ENCODE measurements around the gene SPOCK1.

Gene SPOCK1

DNA sequence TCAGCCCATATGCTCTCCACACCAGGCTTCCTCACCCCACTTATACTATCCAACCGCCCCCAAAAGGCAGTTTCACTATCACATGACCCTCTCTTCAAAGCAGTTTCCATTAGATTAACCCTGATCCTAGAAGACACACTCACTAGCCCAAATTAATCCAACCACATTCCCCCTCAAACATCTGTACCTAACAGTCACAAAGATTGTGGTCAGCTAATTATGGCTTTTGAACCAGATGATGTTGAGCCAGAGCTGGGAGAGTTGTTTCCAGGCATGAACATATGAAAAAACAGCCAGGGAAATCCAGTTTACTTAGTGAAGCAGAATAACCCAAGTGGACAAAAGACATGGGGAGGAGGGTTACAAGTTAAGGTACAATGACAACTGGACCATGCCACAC, 131.2 kb downstream of the SPOCK1 start:
- Histone ChIP-seq H3K9me3 (ENCODE audit: low read depth, low read length) (no peaks in the 10 kb centered on the region), H3K4me3 (no peak overlapping the region), H3K36me3 (ENCODE audit: insufficient read depth, low read length) (no peaks in the 10 kb centered on the region), H3K27ac (no peak overlapping the region), H3K9ac (ENCODE audit: insufficient read length) (no peak overlapping the region)
- TF ChIP-seq FOXP2 (optimal IDR thresholded peaks at IDR 0.05; ENCODE audit: control extremely low read depth, extremely low read length, insufficient read depth): no peak
- TF ChIP-seq POLR2AphosphoS5 (IDR thresholded peaks at IDR 0.05; ENCODE audit: borderline replicate concordance, low read depth, low read length): no peak
- no peak for TF ChIP-seq EZH2 (IDR thresholded peaks at IDR 0.05)
- DNase-seq (ENCODE audit: low read depth, low spot score): no peak

DNA sequence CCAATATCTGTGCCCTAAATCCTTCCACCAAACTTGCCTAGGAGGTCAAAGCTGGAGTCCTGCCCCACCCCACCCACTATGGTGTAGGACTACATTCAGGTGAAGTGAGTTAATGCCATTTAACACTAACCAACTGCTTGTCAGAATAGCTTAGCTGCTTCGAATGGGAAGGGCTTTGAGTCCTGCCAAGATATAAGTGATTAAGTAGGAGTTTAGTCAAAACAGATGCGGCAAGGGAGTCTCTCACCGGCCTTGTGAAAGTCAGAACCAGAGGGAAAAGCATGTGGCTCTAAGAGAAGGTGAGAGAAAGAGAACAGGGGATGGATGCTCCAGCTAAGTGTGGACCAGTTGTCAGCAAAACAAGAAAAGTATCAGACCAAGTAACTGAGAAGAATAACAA, 132.6 kb downstream of the SPOCK1 start:
- no peak for DNase-seq (ENCODE audit: low read depth, low spot score)
- Histone ChIP-seq H3K4me3 (no peak overlapping the region), H3K9ac (ENCODE audit: insufficient read length) (no peak overlapping the region), H3K36me3 (ENCODE audit: insufficient read depth, low read length) (no peaks in the 10 kb centered on the region), H3K9me3 (ENCODE audit: low read depth, low read length) (no peaks in the 10 kb centered on the region), H3K27ac (no peak overlapping the region)
- TF ChIP-seq POLR2AphosphoS5 (IDR thresholded peaks at IDR 0.05; ENCODE audit: borderline replicate concordance, low read depth, low read length): no peak
- TF ChIP-seq EZH2 (IDR thresholded peaks at IDR 0.05): no peak
- no peak for TF ChIP-seq FOXP2 (optimal IDR thresholded peaks at IDR 0.05; ENCODE audit: control extremely low read depth, extremely low read length, insufficient read depth)

DNA sequence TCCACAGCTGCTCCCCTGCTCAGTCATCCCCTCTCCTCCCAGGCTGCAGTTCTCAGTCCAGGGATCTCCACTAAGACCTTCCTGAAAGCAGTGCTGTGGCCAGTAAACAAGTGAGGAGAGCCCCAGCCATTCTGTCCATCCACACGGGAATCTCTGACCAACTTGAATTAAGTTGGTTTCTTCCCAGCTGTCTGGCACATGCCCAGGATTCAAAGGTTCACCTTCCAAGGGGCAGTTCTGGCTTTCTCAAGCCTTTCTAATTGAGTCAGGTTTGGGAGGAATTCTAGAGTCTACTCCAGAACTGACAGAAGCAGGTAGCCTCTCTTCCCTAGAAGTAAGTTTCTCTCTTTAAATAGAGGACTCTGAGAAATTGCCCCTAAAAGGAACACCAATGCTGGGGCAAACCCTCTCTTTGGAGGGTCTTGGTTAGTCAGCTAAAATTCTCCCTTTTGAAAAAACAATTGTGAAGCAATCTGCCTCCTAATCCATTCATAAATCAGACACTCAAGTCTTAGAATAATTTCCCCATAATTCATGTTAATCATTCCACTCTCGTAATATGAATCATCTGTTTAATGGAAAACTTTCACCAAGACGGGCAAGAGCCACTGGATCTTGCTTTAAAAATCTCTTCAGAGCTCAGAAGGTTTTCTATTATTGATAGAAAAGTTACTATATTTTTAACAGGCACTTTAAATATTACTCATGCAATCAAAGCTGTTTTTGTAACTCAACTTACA, 133.8 kb downstream of the SPOCK1 start:
- Histone ChIP-seq H3K27ac (no peak overlapping the region), H3K4me3 (no peak overlapping the region), H3K9ac (ENCODE audit: insufficient read length) (no peak overlapping the region), H3K9me3 (ENCODE audit: low read depth, low read length) (no peaks in the 10 kb centered on the region), H3K36me3 (ENCODE audit: insufficient read depth, low read length) (no peaks in the 10 kb centered on the region)
- no peak for TF ChIP-seq FOXP2 (optimal IDR thresholded peaks at IDR 0.05; ENCODE audit: control extremely low read depth, extremely low read length, insufficient read depth)
- no peak for TF ChIP-seq POLR2AphosphoS5 (IDR thresholded peaks at IDR 0.05; ENCODE audit: borderline replicate concordance, low read depth, low read length)
- no peak for TF ChIP-seq EZH2 (IDR thresholded peaks at IDR 0.05)
- DNase-seq (ENCODE audit: low read depth, low spot score): no peak

DNA sequence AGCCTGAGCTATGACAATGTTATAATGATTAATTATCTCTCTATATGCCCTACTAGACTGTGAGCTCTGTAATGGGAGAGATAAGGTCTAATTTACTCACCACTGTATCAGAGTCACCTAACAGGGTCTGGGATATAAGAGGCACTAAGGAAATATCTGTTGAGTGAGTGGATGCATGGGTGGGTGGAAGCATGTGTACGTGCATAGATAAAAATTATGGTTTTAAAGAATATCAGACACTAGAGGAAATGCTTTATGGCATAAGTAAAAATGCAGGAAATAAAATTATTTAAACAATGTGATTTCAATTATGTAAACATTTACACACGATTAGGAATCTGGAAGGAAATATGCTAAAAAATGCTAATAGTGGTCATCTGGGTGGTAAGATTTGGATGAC, 137.8 kb downstream of the SPOCK1 start:
- no peak for DNase-seq (ENCODE audit: low read depth, low spot score)
- H3K9ac ChIP-seq (ENCODE audit: insufficient read length): no peak overlapping the region
- TF ChIP-seq FOXP2 (optimal IDR thresholded peaks at IDR 0.05; ENCODE audit: control extremely low read depth, extremely low read length, insufficient read depth): no peak
- TF ChIP-seq EZH2 (IDR thresholded peaks at IDR 0.05): no peak
- no peak for TF ChIP-seq POLR2AphosphoS5 (IDR thresholded peaks at IDR 0.05; ENCODE audit: borderline replicate concordance, low read depth, low read length)

DNA sequence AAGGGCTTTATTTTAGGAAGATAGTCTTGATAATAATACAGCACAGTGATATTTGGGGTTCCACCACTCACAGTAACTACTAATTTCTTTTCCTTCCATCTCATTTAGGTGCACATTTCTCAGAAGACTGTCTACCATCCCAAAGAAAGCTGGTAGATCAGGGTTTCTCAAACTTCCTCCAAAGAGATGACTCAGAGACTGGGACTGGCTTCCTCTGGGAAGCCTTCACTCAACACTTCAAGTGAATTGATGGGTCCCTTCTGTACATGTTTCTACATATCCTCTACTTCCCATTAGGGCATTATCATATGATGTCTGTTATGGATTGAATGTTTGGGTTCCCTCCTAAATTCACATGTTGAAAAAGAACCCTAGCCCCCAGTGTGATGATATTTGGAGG, 138.5 kb downstream of the SPOCK1 start:
- DNase-seq (ENCODE audit: low read depth, low spot score): no peak
- Histone ChIP-seq H3K36me3 (ENCODE audit: insufficient read depth, low read length) (no peaks in the 10 kb centered on the region), H3K9me3 (ENCODE audit: low read depth, low read length) (no peaks in the 10 kb centered on the region), H3K4me3 (no peak overlapping the region), H3K9ac (ENCODE audit: insufficient read length) (no peak overlapping the region), H3K27ac (no peak overlapping the region)
- TF ChIP-seq FOXP2 (optimal IDR thresholded peaks at IDR 0.05; ENCODE audit: control extremely low read depth, extremely low read length, insufficient read depth) (no peak), EZH2 (IDR thresholded peaks at IDR 0.05) (no peak), POLR2AphosphoS5 (IDR thresholded peaks at IDR 0.05; ENCODE audit: borderline replicate concordance, low read depth, low read length) (no peak)

More for the DNA sequence above, 137.8 kb downstream of the SPOCK1 start:
- no peak overlapping the region for H3K4me3 ChIP-seq
- H3K36me3 ChIP-seq (ENCODE audit: insufficient read depth, low read length): no peaks in the 10 kb centered on the region
- no peak overlapping the region for H3K27ac ChIP-seq
- H3K9me3 ChIP-seq (ENCODE audit: low read depth, low read length): no peaks in the 10 kb centered on the region

DNA sequence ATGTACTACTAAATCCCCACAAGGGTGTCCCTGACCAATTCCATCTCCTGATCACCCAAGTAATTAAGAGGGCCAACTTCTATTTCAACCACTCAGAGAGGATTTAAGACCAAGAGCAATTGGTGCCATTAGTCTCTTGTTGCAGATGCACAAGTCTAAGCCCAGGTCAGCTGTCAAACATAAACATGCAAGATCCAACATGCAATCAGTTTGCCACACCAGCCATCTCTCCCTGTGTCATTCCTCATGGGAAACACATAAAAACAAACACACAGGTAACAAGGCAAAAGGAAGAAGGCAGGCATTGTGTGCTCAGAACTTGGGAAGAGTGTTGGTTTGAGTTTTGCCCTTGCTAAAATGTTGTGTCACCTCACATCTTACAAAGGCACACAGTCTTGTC, 139.2 kb downstream of the SPOCK1 start:
- Histone ChIP-seq H3K9me3 (ENCODE audit: low read depth, low read length) (no peaks in the 10 kb centered on the region), H3K27ac (no peak overlapping the region), H3K9ac (ENCODE audit: insufficient read length) (no peak overlapping the region), H3K36me3 (ENCODE audit: insufficient read depth, low read length) (no peaks in the 10 kb centered on the region), H3K4me3 (no peak overlapping the region)
- TF ChIP-seq EZH2 (IDR thresholded peaks at IDR 0.05) (no peak), FOXP2 (optimal IDR thresholded peaks at IDR 0.05; ENCODE audit: control extremely low read depth, extremely low read length, insufficient read depth) (no peak), POLR2AphosphoS5 (IDR thresholded peaks at IDR 0.05; ENCODE audit: borderline replicate concordance, low read depth, low read length) (no peak)
- no peak for DNase-seq (ENCODE audit: low read depth, low spot score)

DNA sequence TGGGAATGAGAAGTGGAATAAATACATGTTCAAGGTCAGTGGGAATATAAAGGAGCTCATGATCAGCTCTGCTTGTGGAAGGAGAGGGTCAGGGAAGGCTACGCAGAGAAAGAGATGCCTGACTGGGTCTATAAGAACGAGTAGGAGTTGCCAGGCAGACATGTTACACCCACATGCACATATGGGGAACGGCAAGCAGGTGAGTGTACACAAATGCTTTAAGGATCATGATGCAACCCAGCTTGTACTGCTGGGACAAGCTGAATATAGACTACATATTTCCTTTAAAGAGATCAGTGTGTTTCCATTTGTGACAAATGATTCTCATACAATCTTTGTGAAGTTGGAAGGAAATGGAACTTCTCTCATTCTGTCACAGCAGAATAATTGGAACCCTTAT, 141.7 kb downstream of the SPOCK1 start:
- no peaks in the 10 kb centered on the region for H3K9me3 ChIP-seq (ENCODE audit: low read depth, low read length)
- H3K4me3 ChIP-seq: no peak overlapping the region
- no peak for TF ChIP-seq EZH2 (IDR thresholded peaks at IDR 0.05)
- no peak for TF ChIP-seq POLR2AphosphoS5 (IDR thresholded peaks at IDR 0.05; ENCODE audit: borderline replicate concordance, low read depth, low read length)
- no peak for TF ChIP-seq FOXP2 (optimal IDR thresholded peaks at IDR 0.05; ENCODE audit: control extremely low read depth, extremely low read length, insufficient read depth)
- DNase-seq (ENCODE audit: low read depth, low spot score): no peak
- no peaks in the 10 kb centered on the region for H3K36me3 ChIP-seq (ENCODE audit: insufficient read depth, low read length)
- no peak overlapping the region for H3K27ac ChIP-seq
- no peak overlapping the region for H3K9ac ChIP-seq (ENCODE audit: insufficient read length)

DNA sequence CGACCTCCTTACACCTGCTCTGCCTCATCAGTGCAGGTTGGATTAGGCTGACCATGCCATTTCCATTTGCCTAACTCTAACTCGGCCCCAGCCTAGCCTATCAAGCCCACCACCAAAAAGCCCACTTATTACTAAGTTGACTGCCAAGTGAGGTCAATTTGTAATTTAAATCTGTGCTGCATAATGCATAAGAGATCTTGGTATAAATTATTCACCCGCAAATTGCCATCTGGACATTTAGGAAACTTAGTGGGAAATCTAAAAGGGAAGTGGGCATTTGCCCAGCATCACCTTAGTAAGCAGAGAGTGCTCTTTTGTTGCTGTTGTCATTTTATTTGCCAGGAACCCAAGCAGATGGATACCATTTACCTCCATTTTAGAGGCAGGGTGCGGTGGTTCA, 143.0 kb downstream of the SPOCK1 start:
- Histone ChIP-seq H3K27ac (no peak overlapping the region), H3K9me3 (ENCODE audit: low read depth, low read length) (no peaks in the 10 kb centered on the region), H3K36me3 (ENCODE audit: insufficient read depth, low read length) (no peaks in the 10 kb centered on the region), H3K4me3 (no peak overlapping the region), H3K9ac (ENCODE audit: insufficient read length) (no peak overlapping the region)
- no peak for TF ChIP-seq POLR2AphosphoS5 (IDR thresholded peaks at IDR 0.05; ENCODE audit: borderline replicate concordance, low read depth, low read length)
- no peak for TF ChIP-seq EZH2 (IDR thresholded peaks at IDR 0.05)
- no peak for TF ChIP-seq FOXP2 (optimal IDR thresholded peaks at IDR 0.05; ENCODE audit: control extremely low read depth, extremely low read length, insufficient read depth)
- no peak for DNase-seq (ENCODE audit: low read depth, low spot score)

DNA sequence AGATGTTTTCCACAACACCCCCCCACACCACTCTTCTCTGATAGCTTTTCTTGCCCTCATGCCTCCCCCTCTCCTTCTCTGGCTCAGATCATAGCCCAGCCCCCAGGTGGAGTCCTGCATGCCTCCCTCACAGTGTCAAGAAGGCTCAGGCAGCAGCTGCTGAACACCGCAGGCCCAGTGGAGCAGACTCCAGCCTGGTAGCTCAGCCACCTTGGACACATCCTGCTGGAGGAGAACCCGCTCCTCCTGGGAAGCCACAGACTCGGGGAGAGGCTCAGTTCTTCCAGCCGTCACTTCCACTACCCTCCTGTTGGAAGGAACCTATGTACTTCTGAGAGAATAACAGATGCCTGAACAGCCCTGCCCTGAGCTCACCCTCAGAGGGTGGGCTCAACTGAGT, 143.4 kb downstream of the SPOCK1 start:
- no peaks in the 10 kb centered on the region for H3K36me3 ChIP-seq (ENCODE audit: insufficient read depth, low read length)
- no peak overlapping the region for H3K4me3 ChIP-seq
- H3K9ac ChIP-seq (ENCODE audit: insufficient read length): no peak overlapping the region
- TF ChIP-seq POLR2AphosphoS5 (IDR thresholded peaks at IDR 0.05; ENCODE audit: borderline replicate concordance, low read depth, low read length) (no peak), FOXP2 (optimal IDR thresholded peaks at IDR 0.05; ENCODE audit: control extremely low read depth, extremely low read length, insufficient read depth) (no peak), EZH2 (IDR thresholded peaks at IDR 0.05) (no peak)
- H3K27ac ChIP-seq: no peak overlapping the region
- H3K9me3 ChIP-seq (ENCODE audit: low read depth, low read length): no peaks in the 10 kb centered on the region
- no peak for DNase-seq (ENCODE audit: low read depth, low spot score)

Measured in SK-N-MC (cell line).